ENCODE results near the gene FMOD.

Gene FMOD

GRCh38 chr1:203351037-203351625 is at the start of gene FMOD:
Gene FMOD (minus strand): TSS chr1:203351122. CDS start chr1:203348270, 2,852 bp downstream.
- DNase-seq: no peak

GRCh38 chr1:203396595-203397194 is 45.8 kb upstream of the FMOD start:
- no peak for DNase-seq

GRCh38 chr1:203395751-203396150 is 44.8 kb upstream of the FMOD start:
- no peak for DNase-seq

GRCh38 chr1:203390298-203390697 is 39.4 kb upstream of the FMOD start:
- no peak for DNase-seq

- DNase-seq: no peak
Observed at GRCh38 chr1:203388683-203389082, 37.8 kb upstream of the FMOD start.

DNA sequence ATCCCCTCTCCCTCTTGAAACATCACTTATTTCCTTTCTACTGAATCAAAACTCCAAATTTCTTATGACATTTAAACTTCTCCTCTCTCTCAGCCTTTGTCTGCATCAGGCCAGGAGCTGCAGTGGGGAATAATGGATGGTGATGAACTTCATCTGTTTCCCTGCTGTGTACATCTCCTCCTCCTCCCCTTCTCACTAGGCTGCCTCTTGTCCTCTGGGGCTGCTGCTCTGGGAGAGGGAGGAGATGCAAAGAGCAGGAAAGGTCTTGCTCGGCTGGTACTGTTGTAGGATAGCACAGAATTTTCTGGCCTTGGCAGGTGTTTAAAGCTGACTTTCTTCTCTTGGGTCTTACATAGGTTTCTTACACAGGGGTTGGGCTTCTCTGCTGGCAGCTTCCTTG is 31.1 kb upstream of the FMOD start:
- no peak for DNase-seq

GRCh38 chr1:203381151-203381751 is 30.3 kb upstream of the FMOD start:
- DNase-seq: no peak

DNA sequence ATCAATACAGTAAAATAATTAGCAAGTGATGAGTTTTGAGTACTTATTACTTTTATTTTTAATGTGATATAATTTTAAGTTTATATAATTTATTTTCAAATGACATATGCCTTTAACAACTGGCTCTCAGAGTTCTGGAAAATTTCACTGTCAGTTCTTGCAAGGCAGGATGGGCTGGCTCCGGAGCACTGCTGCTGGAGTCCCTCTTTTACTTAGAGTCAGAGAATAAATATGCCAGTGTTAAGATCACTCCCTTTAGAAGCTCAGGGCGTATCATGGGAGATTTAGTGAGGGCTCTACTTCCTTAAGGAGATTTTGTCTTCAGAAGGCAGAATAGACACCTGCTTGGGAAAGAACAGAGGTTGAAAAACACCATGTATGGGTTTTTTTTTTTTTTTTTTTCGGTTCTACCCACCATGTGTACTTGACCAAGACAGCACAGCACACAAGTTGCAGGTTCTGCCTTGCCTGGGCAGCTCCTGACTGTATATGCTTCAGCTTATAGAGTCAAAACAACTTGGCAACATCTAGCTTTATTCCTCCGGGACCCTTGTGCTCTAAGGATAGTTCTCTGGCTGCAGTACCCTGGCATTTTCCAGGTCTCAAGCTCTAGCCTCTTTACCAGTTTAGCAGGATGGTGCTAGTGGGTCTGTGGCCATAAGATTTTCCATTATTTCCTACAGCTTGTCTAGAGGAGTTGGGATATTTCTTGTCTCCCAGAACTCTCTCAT is 29.7 kb upstream of the FMOD start:
- DNase-seq: no peak

DNA sequence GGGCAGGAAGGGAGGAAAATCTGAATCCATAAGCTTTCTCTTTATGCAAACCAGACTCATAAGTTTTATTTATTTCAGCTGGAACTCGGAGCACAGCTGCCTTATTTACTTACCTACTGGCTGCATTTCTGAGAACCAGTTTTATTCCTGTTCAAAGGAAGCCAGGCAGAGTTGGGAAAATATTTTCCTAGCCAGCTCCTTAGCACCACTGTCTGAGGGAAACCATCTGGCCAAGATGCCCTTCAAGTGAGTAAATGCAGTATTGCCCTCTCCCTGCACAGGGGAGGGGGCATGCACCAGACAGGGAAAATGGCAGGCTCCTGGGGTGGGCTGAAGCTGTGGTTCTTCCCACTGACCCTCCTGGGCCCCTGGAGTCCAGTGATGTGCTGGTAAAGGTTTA is 28.9 kb upstream of the FMOD start:
- no peak for DNase-seq

DNA sequence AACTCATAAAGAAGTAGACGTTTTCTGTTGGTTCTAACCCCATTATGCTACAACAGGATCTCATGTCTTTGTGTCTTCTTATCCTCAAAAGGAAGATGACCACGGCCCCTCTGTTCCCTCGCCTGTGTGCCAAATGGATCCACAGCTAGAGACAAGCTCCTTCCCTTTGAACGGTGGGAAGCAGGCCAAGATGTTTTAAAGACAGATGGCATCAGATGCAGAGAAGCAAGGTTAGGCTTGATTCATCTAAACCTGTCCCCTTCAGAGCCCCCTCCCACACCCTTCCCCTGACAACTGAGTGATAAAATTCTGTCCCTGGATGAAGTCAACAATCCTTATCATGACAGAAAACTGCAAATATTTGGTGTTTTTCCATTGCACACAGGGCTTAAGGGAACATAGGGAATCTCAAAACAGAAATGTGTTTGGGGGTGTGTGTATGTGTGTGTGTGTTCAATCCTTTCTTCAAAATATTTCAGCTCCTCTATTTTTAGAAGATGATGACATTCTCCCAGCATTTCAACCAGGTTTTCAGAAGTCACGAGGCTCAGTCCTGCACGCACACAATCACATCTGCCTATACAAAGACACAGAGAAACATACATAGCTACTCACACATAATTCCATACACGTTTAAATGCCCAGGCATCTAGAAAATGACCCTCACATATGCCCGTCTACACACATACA is 27.8 kb upstream of the FMOD start:
- no peak for DNase-seq

- no peak for DNase-seq
Observed at GRCh38 chr1:203373991-203374390, 23.1 kb upstream of the FMOD start.

- no peak for DNase-seq
Observed at GRCh38 chr1:203373002-203373401, 22.1 kb upstream of the FMOD start.

GRCh38 chr1:203371288-203371687 is 20.4 kb upstream of the FMOD start:
- no peak for DNase-seq

DNA sequence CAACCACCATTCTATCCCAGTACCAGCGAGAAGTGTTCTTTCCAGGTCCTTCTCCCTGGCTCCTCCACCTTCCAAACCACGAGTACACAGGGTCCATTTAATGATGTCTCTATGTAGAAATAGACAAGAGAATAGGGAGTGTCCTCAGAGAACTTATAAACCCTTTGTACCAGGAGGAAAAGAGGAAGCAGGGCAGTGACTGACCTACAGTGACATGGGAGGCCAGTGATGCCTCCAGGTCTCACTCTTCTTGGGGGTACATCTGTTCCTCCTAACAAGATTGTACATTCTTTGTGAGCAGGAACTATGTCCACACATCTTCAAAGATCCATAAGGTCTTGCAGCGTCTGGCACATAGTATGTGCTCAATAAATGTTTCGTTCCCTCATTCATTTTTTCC is 18.7 kb upstream of the FMOD start:
- no peak for DNase-seq

DNA sequence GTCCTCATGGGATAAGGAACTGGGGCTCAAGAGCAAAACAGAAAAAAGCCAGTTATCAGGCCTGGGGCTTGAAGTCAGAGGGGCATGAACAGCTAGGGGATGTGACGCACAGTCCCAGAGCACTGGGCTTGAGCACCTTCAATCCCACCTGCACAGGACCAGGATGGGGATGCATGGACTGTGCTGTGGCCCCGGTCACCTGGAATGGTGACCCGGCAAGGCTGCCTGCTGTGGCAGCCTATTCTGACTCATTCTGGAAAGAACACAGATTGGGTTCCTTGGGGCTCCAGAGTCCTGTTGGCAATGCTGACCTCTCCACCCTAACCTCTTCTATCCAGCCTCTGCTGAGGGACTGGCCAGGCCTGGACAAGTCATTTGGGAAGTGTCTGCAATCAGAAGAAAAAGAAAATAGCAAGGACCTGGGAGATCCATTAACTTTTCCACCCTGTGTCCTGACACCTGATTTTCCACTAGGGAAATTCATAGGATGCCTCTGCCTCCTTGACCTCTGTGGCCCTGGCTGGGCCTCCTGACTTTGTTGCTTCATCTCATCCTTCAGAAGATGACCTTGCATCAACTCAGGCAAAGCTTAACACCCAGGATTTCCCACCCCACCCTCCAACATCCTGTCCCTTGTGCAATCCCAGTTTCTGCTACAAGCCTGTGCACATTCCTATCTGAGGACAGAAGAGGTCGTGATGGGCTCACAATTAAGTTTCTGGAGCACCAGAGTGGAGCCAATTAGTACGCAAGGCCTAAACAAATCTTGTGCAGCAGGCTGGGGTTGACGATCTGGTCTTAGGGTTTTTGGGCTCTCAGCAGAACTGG is 17.9 kb upstream of the FMOD start:
- DNase-seq: no peak

DNA sequence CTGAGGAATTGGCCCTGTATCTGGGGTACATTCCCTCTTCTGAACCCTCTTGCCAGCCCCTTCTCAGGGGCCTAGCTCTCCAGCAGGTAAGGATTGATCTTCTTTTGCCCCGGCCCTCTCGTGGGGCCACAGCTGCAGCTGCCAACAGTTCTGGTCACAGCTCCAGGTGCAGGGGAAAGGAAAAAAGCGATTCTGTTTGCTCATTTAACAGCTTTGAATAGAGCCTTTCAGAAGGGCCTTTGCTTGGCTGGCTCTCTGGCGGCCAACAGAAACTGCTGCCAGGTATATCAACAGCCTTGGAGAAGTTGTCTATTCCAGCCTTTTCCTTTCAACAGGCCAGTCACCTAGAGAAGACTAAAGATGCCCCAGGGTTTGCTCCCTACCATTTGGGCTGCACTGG is 16.1 kb upstream of the FMOD start:
- DNase-seq: no peak

DNA sequence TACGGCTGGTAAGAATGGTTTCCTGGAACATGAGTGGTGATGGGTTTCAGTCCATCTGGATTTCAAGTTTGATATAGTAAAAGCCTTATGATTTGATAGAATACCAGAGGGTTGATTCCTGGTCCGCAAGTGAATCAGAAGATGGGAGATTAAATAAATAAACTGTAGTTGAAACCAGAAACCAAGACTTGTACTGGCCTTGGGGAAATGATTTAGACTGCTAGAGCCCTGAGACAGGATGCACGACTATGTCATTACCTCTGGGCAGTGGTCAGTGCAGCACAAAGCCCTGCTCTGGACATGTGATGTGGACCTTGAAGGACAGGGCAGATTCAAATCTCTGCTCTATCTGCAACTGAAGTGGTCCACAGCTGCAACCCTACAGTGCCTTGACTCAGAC is 15.6 kb upstream of the FMOD start:
- no peak for DNase-seq

DNA sequence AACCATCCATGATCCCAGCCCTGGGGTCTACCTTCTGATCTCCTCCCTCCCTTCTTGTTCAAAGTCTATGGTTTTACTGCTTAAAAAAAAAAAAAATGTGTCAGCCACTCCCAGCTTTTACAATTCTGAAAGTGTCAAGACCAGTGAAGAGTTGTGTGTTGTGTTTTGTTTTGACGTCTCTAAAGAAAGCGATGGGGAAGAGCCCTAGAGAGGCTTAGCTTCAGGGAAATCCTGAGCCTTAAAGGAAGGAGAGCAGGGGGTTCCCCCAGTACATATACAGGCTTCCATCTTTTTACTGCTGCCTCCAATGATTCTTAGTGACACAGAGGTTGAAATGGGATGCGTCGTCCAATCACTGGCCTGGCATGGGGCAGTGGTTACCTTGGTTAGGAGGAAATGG is 13.9 kb upstream of the FMOD start:
- no peak for DNase-seq

DNA sequence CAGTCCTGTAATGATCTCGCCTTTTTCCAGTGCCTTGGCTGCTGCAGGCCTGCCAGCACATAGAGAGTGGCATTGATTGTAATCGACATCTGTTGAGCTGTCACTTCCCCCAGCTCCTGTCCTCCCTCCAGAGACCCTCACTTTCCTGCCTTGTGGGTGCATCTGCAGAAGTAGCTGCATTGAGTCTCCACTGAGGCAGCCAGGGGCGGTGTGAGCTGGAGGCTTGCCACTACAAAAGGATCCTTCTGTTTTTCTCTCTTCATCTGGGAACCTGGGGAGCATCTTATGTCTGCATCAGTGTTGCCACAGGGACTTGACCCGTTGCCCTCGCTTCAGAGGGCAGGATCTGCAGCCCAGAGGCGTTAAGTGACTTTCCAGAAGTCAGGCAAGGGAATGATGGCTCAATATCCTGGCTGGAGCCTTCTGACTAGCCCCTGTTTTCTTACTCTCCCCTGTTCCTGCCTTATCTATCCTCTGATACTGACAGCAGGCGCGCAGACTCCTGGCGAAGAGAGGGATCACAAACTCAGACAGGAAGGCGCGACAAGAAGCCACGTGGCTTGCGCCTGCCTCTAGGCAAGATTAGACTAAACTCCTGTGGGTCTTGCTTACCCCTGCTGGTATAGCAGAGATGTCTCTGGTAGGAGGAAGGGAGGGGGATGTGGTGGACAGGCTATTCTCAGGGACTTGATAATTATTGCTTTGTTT is 13.3 kb upstream of the FMOD start:
- no peak for DNase-seq

DNA sequence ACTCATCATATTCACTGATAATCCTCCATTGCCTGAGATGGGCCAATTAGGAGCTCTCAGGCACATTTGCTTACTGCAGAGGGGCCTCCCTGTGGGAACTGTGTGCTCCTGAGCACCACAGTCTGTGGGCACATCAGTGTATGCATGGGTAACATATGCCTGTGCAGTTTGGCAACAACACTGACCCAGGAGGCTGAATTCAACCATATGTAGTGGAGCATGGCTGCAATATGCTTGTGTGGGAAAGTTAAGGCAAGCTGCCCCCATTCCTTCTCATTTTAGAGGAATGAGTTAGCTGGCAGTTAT is 11.8 kb upstream of the FMOD start:
- no peak for DNase-seq

- DNase-seq: no peak
Observed at GRCh38 chr1:203361945-203362719, 11.2 kb upstream of the FMOD start.

Data from activated effector memory CD4-positive, alpha-beta T cell treated with anti-CD3 and anti-CD28 coated beads, Interleukin-2, amount 50 U/mL, for 16 hours (primary cell).